Measurements from ENCODE around the gene HINT1. TPM values are rescaled to one million over a fixed set of nuclear protein-coding genes. Genes with fewer than 3 reads are reported as not detected.

The HINT1 gene
- 369 and 370 TPM in 2 replicates for total RNA-seq

DNA sequence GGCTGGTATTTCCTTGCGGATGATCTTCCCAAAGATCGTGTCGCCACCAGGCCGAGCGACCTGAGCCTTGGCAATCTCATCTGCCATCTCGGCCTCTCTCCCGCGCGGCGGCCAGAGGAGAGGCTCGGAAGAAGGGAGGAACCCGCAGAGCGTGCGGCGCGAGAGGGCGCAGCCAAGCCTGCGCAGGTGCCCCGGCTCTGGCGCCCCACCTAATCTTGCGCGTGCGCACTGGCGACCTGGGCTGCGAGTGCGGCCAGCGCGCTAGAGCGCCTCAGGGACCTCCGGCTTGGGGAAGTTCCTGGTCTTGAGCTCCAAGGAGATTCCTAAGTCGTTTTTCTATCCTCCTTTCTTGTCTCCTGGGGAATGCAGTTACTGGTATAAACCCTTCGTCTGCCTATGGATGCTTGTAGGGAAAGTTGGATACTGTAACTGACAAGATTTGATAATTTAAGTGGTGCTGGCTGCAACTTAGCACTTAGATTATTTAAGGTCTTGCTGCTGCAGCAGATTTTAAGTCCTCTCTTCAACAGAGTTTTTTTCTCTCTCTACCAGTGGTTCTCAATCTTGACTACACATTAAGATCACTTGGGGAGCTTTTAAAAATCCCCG, at the start of gene HINT1:
HINT1 (minus strand) TSS at position 138 of the 609 bp plus-strand sequence; CDS start at position 87, 51 bp downstream.
- Histone ChIP-seq H3K4me3 (ENCODE audit: low read depth, low read length) (peak within 1 kb of the TSS; percentile 87), H3K27me3 (ENCODE audit: control insufficient read depth, insufficient read depth, low read length) (no peaks in the 10 kb centered on the region), H3K36me3 (ENCODE audit: control insufficient read depth, insufficient read depth, low read length) (peaks cover 1% of the 10 kb centered on the region)
- peak; percentile 60 for DNase-seq (ENCODE audit: low read depth)
- TF ChIP-seq, protein P1, sequence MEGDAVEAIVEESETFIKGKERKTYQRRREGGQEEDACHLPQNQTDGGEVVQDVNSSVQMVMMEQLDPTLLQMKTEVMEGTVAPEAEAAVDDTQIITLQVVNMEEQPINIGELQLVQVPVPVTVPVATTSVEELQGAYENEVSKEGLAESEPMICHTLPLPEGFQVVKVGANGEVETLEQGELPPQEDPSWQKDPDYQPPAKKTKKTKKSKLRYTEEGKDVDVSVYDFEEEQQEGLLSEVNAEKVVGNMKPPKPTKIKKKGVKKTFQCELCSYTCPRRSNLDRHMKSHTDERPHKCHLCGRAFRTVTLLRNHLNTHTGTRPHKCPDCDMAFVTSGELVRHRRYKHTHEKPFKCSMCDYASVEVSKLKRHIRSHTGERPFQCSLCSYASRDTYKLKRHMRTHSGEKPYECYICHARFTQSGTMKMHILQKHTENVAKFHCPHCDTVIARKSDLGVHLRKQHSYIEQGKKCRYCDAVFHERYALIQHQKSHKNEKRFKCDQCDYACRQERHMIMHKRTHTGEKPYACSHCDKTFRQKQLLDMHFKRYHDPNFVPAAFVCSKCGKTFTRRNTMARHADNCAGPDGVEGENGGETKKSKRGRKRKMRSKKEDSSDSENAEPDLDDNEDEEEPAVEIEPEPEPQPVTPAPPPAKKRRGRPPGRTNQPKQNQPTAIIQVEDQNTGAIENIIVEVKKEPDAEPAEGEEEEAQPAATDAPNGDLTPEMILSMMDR (IDR thresholded peaks at IDR 0.05; ENCODE audit: insufficient read depth, low read length, poor library complexity, severe bottlenecking): peak; percentile 29

DNA sequence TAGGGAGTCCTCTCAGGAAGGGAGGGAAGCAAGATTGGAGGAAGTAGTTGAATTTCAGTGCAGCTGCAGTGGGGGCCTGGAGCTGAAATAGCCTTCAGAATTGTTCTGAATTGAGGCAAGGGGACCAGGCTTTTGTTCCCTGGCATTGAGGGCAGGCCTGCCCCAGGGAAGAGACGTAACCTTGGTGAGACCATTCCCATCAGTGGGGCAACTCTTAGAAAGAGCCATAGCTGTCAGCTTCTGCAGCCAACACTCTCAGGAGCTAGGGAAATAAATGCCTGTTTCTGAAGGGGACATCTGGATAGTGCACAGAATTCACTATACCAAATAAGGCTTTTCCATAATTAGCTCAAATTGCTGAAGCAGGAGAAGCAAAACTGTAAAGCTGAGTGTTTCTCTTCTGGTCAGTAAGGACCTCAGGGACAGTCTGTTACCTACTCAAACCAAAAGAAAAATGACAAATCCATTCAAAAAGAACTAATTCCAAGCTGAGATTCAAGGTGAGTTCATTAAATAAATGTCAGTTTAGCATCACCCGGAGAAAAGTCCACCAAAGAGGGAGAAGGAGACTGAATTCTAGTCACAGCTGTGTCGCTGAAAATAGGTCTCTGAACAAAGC, 49.7 kb upstream of the HINT1 start:
- TF ChIP-seq, protein P1 (IDR thresholded peaks at IDR 0.05; ENCODE audit: insufficient read depth, low read length, poor library complexity, severe bottlenecking): no peak
- Histone ChIP-seq H3K4me3 (ENCODE audit: low read depth, low read length) (no peak overlapping the region), H3K27me3 (ENCODE audit: control insufficient read depth, insufficient read depth, low read length) (no peaks in the 10 kb centered on the region), H3K36me3 (ENCODE audit: control insufficient read depth, insufficient read depth, low read length) (no peaks in the 10 kb centered on the region)
- DNase-seq (ENCODE audit: low read depth): no peak

GRCh38 chr5:131212471-131213021, 47.5 kb upstream of the HINT1 start:
- TF ChIP-seq, protein P1 (IDR thresholded peaks at IDR 0.05; ENCODE audit: insufficient read depth, low read length, poor library complexity, severe bottlenecking): no peak
- DNase-seq (ENCODE audit: low read depth): no peak
- Histone ChIP-seq H3K36me3 (ENCODE audit: control insufficient read depth, insufficient read depth, low read length) (no peaks in the 10 kb centered on the region), H3K27me3 (ENCODE audit: control insufficient read depth, insufficient read depth, low read length) (no peaks in the 10 kb centered on the region), H3K4me3 (ENCODE audit: low read depth, low read length) (no peak overlapping the region)

GRCh38 chr5:131211669-131212068, 46.6 kb upstream of the HINT1 start:
- TF ChIP-seq, protein P1 (IDR thresholded peaks at IDR 0.05; ENCODE audit: insufficient read depth, low read length, poor library complexity, severe bottlenecking): no peak
- no peak for DNase-seq (ENCODE audit: low read depth)
- Histone ChIP-seq H3K27me3 (ENCODE audit: control insufficient read depth, insufficient read depth, low read length) (no peaks in the 10 kb centered on the region), H3K36me3 (ENCODE audit: control insufficient read depth, insufficient read depth, low read length) (no peaks in the 10 kb centered on the region), H3K4me3 (ENCODE audit: low read depth, low read length) (no peak overlapping the region)

DNA sequence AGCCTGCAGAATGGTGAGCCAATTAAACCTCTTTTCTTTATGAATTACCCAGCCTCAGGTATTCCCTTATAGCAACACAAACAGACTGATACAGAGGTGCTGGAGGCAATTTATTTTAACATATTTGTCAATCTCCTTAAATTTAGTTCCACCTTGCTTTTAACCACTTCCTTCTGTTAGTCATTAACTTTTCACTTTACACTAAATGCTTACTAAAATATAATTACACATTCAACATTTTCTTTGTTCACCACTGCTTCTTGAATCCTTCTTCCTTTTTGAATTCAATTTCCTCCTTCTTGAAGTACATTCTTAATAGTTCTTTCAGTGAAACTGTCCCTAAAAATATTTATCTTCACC, 45.1 kb upstream of the HINT1 start:
- Histone ChIP-seq H3K27me3 (ENCODE audit: control insufficient read depth, insufficient read depth, low read length) (no peaks in the 10 kb centered on the region), H3K36me3 (ENCODE audit: control insufficient read depth, insufficient read depth, low read length) (no peaks in the 10 kb centered on the region), H3K4me3 (ENCODE audit: low read depth, low read length) (no peak overlapping the region)
- no peak for DNase-seq (ENCODE audit: low read depth)
- TF ChIP-seq, protein P1 (IDR thresholded peaks at IDR 0.05; ENCODE audit: insufficient read depth, low read length, poor library complexity, severe bottlenecking): no peak

Data from kidney epithelial cell (primary cell).